ENCODE results near the gene RHO. TPM values are rescaled to one million over a fixed set of nuclear protein-coding genes. Genes with fewer than 3 reads are reported as not detected.

RHO gene
- total RNA-seq, 1 donor = not detected

DNA sequence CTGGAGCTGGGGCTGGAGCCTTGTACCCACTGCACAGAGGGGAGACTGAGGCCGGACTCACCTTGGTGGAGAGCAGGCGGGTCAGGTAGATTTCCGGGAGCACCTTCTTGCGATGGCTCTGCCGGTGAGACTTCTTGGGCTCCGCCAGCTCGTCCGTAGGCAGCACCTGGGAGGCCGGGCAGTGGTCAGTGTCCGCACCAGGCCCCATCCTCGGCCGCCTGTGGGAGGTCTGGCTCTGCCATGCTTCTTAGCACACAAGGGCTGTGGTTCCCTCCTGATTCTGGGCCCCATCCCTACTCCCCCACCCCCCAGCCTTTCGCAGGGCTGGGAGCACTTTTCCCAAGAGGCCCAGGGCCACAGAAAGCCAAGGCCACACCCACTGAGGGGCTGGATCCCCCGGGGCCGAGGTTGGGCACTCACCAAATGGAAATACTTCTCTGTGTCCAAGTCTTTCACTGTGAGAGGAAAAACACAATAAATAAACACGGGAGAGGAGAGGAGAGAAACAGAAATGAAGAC lies 31.9 kb downstream of the RHO start:
- peaks cover 68% of the 10 kb centered on the region for H3K36me3 ChIP-seq (ENCODE audit: insufficient read depth, low read length)
- H3K4me2 ChIP-seq (ENCODE audit: insufficient read depth, low read length) = peak overlapping the region; percentile 76
- H2AFZ ChIP-seq (ENCODE audit: low read length) = peak overlapping the region; percentile 65
- no peaks in the 10 kb centered on the region for H4K20me1 ChIP-seq (ENCODE audit: insufficient read depth, low read length)
- H3K27ac ChIP-seq (ENCODE audit: low read depth, low read length) = peak overlapping the region; percentile 59
- TF ChIP-seq, protein P1, sequence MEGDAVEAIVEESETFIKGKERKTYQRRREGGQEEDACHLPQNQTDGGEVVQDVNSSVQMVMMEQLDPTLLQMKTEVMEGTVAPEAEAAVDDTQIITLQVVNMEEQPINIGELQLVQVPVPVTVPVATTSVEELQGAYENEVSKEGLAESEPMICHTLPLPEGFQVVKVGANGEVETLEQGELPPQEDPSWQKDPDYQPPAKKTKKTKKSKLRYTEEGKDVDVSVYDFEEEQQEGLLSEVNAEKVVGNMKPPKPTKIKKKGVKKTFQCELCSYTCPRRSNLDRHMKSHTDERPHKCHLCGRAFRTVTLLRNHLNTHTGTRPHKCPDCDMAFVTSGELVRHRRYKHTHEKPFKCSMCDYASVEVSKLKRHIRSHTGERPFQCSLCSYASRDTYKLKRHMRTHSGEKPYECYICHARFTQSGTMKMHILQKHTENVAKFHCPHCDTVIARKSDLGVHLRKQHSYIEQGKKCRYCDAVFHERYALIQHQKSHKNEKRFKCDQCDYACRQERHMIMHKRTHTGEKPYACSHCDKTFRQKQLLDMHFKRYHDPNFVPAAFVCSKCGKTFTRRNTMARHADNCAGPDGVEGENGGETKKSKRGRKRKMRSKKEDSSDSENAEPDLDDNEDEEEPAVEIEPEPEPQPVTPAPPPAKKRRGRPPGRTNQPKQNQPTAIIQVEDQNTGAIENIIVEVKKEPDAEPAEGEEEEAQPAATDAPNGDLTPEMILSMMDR (IDR thresholded peaks at IDR 0.05; ENCODE audit: extremely low read depth, low read depth, low read length) = no peak
- peaks cover 35% of the 10 kb centered on the region for H3K4me1 ChIP-seq (ENCODE audit: insufficient read depth, low read length)
- peak overlapping the region; percentile 44 for H3K4me3 ChIP-seq (ENCODE audit: insufficient read depth, low read length)
- no peaks in the 10 kb centered on the region for H3K27me3 ChIP-seq (ENCODE audit: insufficient read depth, low read length)
- no peaks in the 10 kb centered on the region for H3K9me3 ChIP-seq (ENCODE audit: low read depth, low read length)
- peaks cover 3% of the 10 kb centered on the region for H3K79me2 ChIP-seq (ENCODE audit: insufficient read depth, low read length)
- DNase-seq (ENCODE audit: insufficient read length, low spot score, missing footprints) = peak; percentile 93

DNA sequence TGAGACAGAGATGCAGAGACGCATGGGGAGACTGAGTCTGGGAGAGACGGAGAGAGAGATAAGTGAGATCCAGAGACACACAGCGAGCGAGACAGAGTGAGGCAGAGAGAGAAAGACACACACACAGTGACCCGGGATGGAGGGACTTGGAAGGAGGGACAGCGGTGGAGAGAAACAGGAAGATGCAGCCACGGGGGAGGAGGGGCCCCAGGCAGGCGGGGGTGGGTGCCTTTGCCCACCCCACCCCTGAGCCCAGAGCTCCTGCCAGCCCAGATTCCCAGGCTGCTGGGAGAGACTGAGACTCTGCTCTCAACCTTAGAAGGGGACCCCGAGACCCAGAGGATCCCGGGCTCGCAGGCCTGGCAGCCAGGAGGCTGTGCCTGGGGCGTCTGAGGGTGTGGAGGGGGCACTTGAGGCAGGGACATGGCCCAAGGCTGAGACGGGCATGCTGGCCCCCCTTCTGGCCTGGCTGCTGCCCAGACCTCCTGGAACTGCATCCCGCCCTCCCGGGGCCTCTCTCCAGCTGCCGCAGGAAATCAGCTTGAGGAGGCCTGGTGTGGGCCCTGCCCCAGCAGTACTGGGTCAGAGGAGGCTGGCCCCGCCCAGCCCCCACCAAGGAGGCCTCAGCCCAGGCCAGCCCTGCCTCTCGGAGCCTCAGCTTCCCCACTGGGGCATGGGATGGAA lies 32.6 kb downstream of the RHO start:
- peak overlapping the region; percentile 76 for H3K4me2 ChIP-seq (ENCODE audit: insufficient read depth, low read length)
- peak; percentile 99 for DNase-seq (ENCODE audit: insufficient read length, low spot score, missing footprints)
- no peaks in the 10 kb centered on the region for H3K27me3 ChIP-seq (ENCODE audit: insufficient read depth, low read length)
- H3K27ac ChIP-seq (ENCODE audit: low read depth, low read length) = peak overlapping the region; percentile 59
- H2AFZ ChIP-seq (ENCODE audit: low read length) = peak overlapping the region; percentile 65
- no peaks in the 10 kb centered on the region for H4K20me1 ChIP-seq (ENCODE audit: insufficient read depth, low read length)
- peak overlapping the region; percentile 44 for H3K4me3 ChIP-seq (ENCODE audit: insufficient read depth, low read length)
- H3K79me2 ChIP-seq (ENCODE audit: insufficient read depth, low read length) = peaks cover 3% of the 10 kb centered on the region
- TF ChIP-seq, protein P1 (IDR thresholded peaks at IDR 0.05; ENCODE audit: extremely low read depth, low read depth, low read length) = no peak
- H3K9me3 ChIP-seq (ENCODE audit: low read depth, low read length) = no peaks in the 10 kb centered on the region
- peaks cover 70% of the 10 kb centered on the region for H3K36me3 ChIP-seq (ENCODE audit: insufficient read depth, low read length)
- H3K4me1 ChIP-seq (ENCODE audit: insufficient read depth, low read length) = peaks cover 35% of the 10 kb centered on the region

DNA sequence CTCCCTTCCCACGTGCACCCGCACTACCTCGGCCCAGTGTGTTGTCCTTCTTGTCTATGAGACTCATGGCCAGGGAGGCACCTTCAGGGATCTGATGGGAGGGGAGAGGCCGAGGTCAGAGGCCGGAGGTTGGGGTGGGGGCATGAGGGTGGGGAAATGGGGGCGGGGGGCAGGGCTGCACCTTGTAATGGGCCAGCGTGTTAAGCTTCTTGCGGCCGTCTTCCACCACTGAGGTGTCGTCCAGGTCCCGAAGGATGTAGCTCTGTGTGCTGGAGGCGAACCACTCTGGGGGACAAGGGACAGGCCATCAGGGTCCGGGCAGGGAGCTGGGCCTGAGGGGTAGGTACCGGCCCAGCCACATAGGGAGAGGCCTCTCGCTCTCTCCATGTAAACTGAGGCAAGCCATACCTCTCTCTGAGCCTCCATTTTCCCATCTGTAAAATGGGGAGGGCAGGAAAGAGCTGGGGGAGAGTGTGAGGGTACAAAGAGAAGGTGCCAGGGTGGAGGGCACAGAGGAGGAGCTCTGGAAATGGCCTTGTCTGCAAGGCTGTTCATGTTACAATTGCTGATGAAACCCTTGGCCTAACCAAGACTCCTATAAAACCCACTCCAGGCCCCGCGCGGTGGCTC lies 33.3 kb downstream of the RHO start:
- Histone ChIP-seq H3K27ac (ENCODE audit: low read depth, low read length) (peak overlapping the region; percentile 59), H3K27me3 (ENCODE audit: insufficient read depth, low read length) (no peaks in the 10 kb centered on the region), H3K4me1 (ENCODE audit: insufficient read depth, low read length) (peaks cover 35% of the 10 kb centered on the region), H3K4me3 (ENCODE audit: insufficient read depth, low read length) (no peak overlapping the region), H4K20me1 (ENCODE audit: insufficient read depth, low read length) (no peaks in the 10 kb centered on the region), H2AFZ (ENCODE audit: low read length) (no peak overlapping the region), H3K36me3 (ENCODE audit: insufficient read depth, low read length) (peaks cover 70% of the 10 kb centered on the region), H3K79me2 (ENCODE audit: insufficient read depth, low read length) (peaks cover 3% of the 10 kb centered on the region), H3K4me2 (ENCODE audit: insufficient read depth, low read length) (no peak overlapping the region), H3K9me3 (ENCODE audit: low read depth, low read length) (no peaks in the 10 kb centered on the region)
- DNase-seq (ENCODE audit: insufficient read length, low spot score, missing footprints) = no peak
- TF ChIP-seq, protein P1 (IDR thresholded peaks at IDR 0.05; ENCODE audit: extremely low read depth, low read depth, low read length) = no peak

DNA sequence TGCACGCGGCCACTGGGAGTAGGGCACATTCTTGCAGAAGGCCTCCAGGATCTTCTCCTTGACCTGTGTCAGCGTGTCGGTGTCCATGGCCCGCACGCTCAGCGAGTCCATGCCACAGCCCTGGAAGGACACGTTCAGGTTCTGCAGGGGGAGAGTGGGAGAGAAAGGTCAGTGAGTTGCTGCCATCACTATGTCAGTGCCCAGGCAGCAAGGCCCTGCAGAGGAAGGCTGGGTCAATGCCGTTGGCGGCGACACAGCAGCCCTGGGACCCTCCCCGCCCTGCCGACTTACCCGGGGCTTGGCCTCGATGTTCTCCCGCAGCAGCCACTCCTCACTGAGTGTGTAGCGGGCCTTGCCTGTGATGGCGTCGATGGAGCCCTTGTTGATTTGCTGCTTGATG lies 34.4 kb downstream of the RHO start:
- no peak for DNase-seq (ENCODE audit: insufficient read length, low spot score, missing footprints)
- peaks cover 3% of the 10 kb centered on the region for H3K79me2 ChIP-seq (ENCODE audit: insufficient read depth, low read length)
- no peaks in the 10 kb centered on the region for H3K9me3 ChIP-seq (ENCODE audit: low read depth, low read length)
- H2AFZ ChIP-seq (ENCODE audit: low read length) = no peak overlapping the region
- TF ChIP-seq, protein P1 (IDR thresholded peaks at IDR 0.05; ENCODE audit: extremely low read depth, low read depth, low read length) = no peak
- H3K4me3 ChIP-seq (ENCODE audit: insufficient read depth, low read length) = no peak overlapping the region
- H3K36me3 ChIP-seq (ENCODE audit: insufficient read depth, low read length) = peaks cover 70% of the 10 kb centered on the region
- peaks cover 34% of the 10 kb centered on the region for H3K4me1 ChIP-seq (ENCODE audit: insufficient read depth, low read length)
- no peak overlapping the region for H3K27ac ChIP-seq (ENCODE audit: low read depth, low read length)
- no peaks in the 10 kb centered on the region for H4K20me1 ChIP-seq (ENCODE audit: insufficient read depth, low read length)
- no peaks in the 10 kb centered on the region for H3K27me3 ChIP-seq (ENCODE audit: insufficient read depth, low read length)
- no peak overlapping the region for H3K4me2 ChIP-seq (ENCODE audit: insufficient read depth, low read length)
